OCI-LY3 (cell line): ENCODE data around the gene SLC38A7.

Experiments
- H2AFZ ChIP-seq: fragments of 200-600, 300-600 bp; shearing (Covaris generic); 2 replicates; pipeline ENCODE4 v1.6.0; 2014; ENCODE audit warnings: antibody characterized with exemption, low read depth, low read length
- H3K27ac ChIP-seq: fragments of 200-600, 300-600 bp; sonication (generic); 2 replicates; pipeline ENCODE4 v1.5.1; 2014; ENCODE audit warnings: mild to moderate bottlenecking, low read length, moderate library complexity, mixed read lengths
- H3K27me3 ChIP-seq: fragments of 200-600, 300-600 bp; sonication (generic); 2 replicates; pipeline ENCODE4 v1.6.1; 2014; ENCODE audit warnings: low read depth, low read length, mixed read lengths
- H3K36me3 ChIP-seq: fragments of 200-600, 300-600 bp; sonication (generic); replicated peaks from 2 replicates; pipeline ENCODE3; 2014; ENCODE audit warnings: low read depth, low read length, mixed read lengths
- H3K4me1 ChIP-seq: fragments of 300-600, 200-600 bp; sonication (generic); 2 replicates; pipeline ENCODE4 v1.6.1; 2014; ENCODE audit warnings: low read length, mixed read lengths
- H3K4me2 ChIP-seq: fragments of 200-600, 300-600 bp; sonication (generic); 2 replicates; pipeline ENCODE4 v1.6.1; 2014; ENCODE audit warnings: low read length, mixed read lengths
- H3K4me3 ChIP-seq: fragments of 300-600, 200-600 bp; sonication (generic); 2 replicates; pipeline ENCODE4 v1.5.1; 2014; ENCODE audit warnings: antibody characterized with exemption, mild to moderate bottlenecking, low read length, moderate library complexity
- H3K79me2 ChIP-seq: fragments of 300-600, 200-600 bp; shearing (Covaris generic); 2 replicates; pipeline ENCODE4 v1.6.1; 2014; ENCODE audit warnings: mild to moderate bottlenecking, low read length, mixed read lengths
- H3K9ac ChIP-seq: fragments of 300-600, 200-600 bp; shearing (Covaris generic); 2 replicates; pipeline ENCODE4 v1.6.0; 2014; ENCODE audit warnings: mild to moderate bottlenecking, low read length, moderate library complexity
- H3K9me3 ChIP-seq: fragments of 200-600, 300-600 bp; shearing (Covaris generic); 2 replicates; pipeline ENCODE4 v1.6.1; 2014; ENCODE audit warnings: low read length, mixed read lengths; ENCODE audit not compliant: insufficient read depth
- H4K20me1 ChIP-seq: fragments of 200-600, 300-600 bp; sonication (generic); 2 replicates; pipeline ENCODE4 v1.6.1; 2016; ENCODE audit warnings: low read length, mixed read lengths; ENCODE audit not compliant: insufficient read depth
- EZH2phosphoT487 ChIP-seq: fragments of 200-600 bp; shearing (Covaris generic); IDR thresholded peaks from 2 replicates; pipeline ENCODE4 v1.6.1; 2018; ENCODE audit warnings: antibody characterized with exemption, mixed run types, low read depth
- TF ChIP-seq, protein P1 (sequence below): fragments of 200-600, 300-600 bp; sonication (generic); IDR thresholded peaks from 2 replicates; pipeline ENCODE4 v1.5.1; 2014; ENCODE audit warnings: antibody characterized with exemption, low read length, low read depth

Gene SLC38A7

DNA sequence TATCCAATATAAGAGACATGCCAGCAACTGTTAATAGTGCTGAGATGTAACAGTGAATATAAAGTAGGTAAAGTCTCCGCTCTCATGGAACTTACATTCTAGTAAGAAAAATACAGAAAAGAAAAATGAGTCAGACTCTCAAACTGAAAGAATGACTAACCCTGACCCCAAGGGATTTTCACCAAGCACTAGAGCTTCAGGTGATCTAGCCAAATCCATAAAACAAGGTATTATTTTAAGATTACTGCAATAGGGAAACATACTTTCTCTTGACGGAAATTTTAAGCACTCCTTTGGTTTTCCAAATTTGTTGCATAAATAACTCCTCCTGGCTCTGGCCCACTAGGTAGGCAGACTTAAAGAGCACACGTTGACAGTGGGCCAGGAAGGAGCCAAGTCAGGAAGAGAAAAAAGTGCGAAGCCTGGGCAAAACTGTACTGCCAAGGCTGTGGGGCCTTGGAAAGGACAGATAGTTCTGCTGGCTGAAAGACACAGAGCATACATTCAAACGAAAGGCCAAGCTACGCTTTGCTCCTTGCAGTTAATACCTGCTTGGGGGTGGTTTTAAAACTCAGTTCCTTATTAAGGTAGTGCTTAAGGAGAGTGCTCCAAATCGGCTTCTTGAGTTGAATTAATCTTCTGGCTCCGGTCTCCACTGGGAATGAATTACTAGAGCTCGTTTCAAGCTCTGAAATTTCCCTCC, 48.1 kb upstream of the SLC38A7 start:
- TF ChIP-seq, protein P1, sequence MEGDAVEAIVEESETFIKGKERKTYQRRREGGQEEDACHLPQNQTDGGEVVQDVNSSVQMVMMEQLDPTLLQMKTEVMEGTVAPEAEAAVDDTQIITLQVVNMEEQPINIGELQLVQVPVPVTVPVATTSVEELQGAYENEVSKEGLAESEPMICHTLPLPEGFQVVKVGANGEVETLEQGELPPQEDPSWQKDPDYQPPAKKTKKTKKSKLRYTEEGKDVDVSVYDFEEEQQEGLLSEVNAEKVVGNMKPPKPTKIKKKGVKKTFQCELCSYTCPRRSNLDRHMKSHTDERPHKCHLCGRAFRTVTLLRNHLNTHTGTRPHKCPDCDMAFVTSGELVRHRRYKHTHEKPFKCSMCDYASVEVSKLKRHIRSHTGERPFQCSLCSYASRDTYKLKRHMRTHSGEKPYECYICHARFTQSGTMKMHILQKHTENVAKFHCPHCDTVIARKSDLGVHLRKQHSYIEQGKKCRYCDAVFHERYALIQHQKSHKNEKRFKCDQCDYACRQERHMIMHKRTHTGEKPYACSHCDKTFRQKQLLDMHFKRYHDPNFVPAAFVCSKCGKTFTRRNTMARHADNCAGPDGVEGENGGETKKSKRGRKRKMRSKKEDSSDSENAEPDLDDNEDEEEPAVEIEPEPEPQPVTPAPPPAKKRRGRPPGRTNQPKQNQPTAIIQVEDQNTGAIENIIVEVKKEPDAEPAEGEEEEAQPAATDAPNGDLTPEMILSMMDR = no peak
- TF ChIP-seq EZH2phosphoT487 = no peak
- Histone ChIP-seq H3K4me1 (peaks cover 18% of the 10 kb centered on the region), H2AFZ (no peak overlapping the region), H3K36me3 (peaks cover 7% of the 10 kb centered on the region), H4K20me1 (peaks cover 28% of the 10 kb centered on the region), H3K27ac (peak overlapping the region; percentile 59), H3K79me2 (peaks cover 62% of the 10 kb centered on the region), H3K27me3 (no peaks in the 10 kb centered on the region), H3K4me2 (peak overlapping the region; percentile 80), H3K4me3 (peak overlapping the region; percentile 99), H3K9ac (peak overlapping the region; percentile 93), H3K9me3 (no peaks in the 10 kb centered on the region)

DNA sequence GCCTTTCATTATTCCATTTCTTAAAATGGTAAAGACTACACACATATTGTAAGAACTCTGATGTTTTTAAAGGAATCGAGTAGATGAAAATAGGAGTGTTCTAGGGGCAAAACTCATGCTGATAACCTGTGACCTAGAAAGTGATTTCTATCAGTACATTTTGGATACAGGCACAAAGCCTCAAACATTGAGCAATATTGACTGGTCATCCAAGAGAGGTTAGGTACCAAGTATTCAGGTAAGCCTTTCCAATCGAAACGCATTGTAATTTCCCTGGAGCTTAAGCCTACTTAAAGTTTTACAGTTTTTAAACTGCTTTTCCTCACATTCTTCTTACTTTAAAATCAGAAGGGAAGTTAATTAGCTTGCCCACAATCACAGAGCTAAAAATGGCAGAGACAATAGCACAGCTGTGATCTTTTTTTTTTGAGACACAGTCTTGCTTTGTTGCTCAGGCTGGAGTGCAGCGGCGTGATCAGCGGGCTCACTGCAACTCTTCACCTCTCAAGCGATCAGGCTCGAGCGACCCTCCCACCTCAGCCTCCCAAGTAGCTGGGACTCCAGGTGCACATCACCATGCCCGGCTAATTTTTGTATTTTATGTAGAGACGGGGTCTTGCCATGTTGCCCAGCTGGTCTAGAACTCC, 46.3 kb upstream of the SLC38A7 start:
- no peak overlapping the region for H3K27ac ChIP-seq
- H3K4me2 ChIP-seq = no peak overlapping the region
- H3K4me1 ChIP-seq = peaks cover 18% of the 10 kb centered on the region
- no peak for TF ChIP-seq EZH2phosphoT487
- TF ChIP-seq, protein P1 = no peak
- H3K4me3 ChIP-seq = no peak overlapping the region
- H2AFZ ChIP-seq = no peak overlapping the region
- peaks cover 7% of the 10 kb centered on the region for H3K36me3 ChIP-seq
- H3K9me3 ChIP-seq = no peaks in the 10 kb centered on the region
- H3K9ac ChIP-seq = no peak overlapping the region
- peaks cover 28% of the 10 kb centered on the region for H4K20me1 ChIP-seq
- peaks cover 77% of the 10 kb centered on the region for H3K79me2 ChIP-seq
- no peaks in the 10 kb centered on the region for H3K27me3 ChIP-seq

DNA sequence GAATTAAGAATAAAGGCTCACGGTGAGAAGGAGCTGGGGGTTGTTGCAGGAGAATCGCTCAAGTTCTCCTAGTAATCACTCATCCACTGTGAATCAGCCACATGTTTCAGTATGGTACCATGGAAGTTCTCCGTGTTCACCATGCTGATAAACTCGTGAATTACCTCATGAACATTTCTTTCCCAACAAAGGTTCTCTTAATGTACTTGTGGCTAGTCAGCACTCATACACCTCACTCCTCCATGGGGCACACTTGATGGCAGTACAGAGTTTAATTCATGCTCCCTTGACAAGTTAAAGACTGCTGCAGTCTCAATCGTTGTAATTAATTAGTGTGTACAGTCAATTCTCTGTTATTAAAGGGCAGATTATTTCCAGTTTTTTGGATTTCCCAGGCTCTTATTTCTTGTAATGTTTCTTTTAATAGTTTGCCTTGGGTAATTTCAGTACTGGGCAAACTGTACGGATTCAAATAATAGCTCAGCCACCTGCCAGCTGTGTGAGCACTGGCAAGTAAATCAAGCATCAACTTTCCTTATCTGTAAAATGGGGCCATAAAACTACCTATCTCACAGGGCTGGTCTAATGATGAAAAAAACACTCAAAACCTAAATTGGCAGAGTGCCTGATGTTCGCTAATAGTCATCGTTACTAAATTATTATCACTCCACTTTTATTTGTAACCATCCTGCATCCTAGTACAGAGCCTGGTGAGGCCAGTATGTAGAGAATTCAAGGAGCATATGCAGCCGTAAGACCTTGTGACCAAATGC, 43.4 kb upstream of the SLC38A7 start:
- peaks cover 28% of the 10 kb centered on the region for H4K20me1 ChIP-seq
- peaks cover 13% of the 10 kb centered on the region for H3K36me3 ChIP-seq
- no peak overlapping the region for H3K9ac ChIP-seq
- H3K27ac ChIP-seq = no peak overlapping the region
- H3K4me1 ChIP-seq = peaks cover 15% of the 10 kb centered on the region
- peaks cover 73% of the 10 kb centered on the region for H3K79me2 ChIP-seq
- H3K27me3 ChIP-seq = no peaks in the 10 kb centered on the region
- TF ChIP-seq, protein P1 = no peak
- no peak for TF ChIP-seq EZH2phosphoT487
- H3K9me3 ChIP-seq = no peaks in the 10 kb centered on the region
- H3K4me2 ChIP-seq = no peak overlapping the region
- no peak overlapping the region for H3K4me3 ChIP-seq
- H2AFZ ChIP-seq = no peak overlapping the region
